Measurements from ENCODE around the gene WDR70.
"Not testable (repeated sequence)": the region's sequence is repeated elsewhere in the genome, so short reads cannot be mapped to it uniquely, and the experiment has no call there.

The WDR70 gene

GRCh38 chr5:37767961-37768360, 388.8 kb downstream of the WDR70 start:
- DNase-seq (ENCODE audit: low spot score): no peak

- no peak for DNase-seq (ENCODE audit: low spot score)
Measured at GRCh38 chr5:37768371-37768770, 389.3 kb downstream of the WDR70 start.

GRCh38 chr5:37769108-37769507, 390.0 kb downstream of the WDR70 start:
- DNase-seq (ENCODE audit: low spot score): no peak

- no peak for DNase-seq (ENCODE audit: low spot score)
Measured at GRCh38 chr5:37769840-37770239, 390.7 kb downstream of the WDR70 start.

- no peak for DNase-seq (ENCODE audit: low spot score)
Measured at GRCh38 chr5:37770786-37771185, 391.7 kb downstream of the WDR70 start.

GRCh38 chr5:37771203-37771611, 392.1 kb downstream of the WDR70 start:
- no peak for DNase-seq (ENCODE audit: low spot score)

- no peak for DNase-seq (ENCODE audit: low spot score)
Measured at GRCh38 chr5:37771731-37772130, 392.6 kb downstream of the WDR70 start.

- DNase-seq (ENCODE audit: low spot score): no peak
Measured at GRCh38 chr5:37772255-37772654, 393.1 kb downstream of the WDR70 start.

- DNase-seq (ENCODE audit: low spot score): no peak
Measured at GRCh38 chr5:37773809-37774208, 394.7 kb downstream of the WDR70 start.

- DNase-seq (ENCODE audit: low spot score): no peak
Measured at GRCh38 chr5:37774912-37775483, 395.9 kb downstream of the WDR70 start.

- DNase-seq (ENCODE audit: low spot score): no peak
Measured at GRCh38 chr5:37776826-37777225, 397.7 kb downstream of the WDR70 start.

- no peak for DNase-seq (ENCODE audit: low spot score)
Measured at GRCh38 chr5:37777432-37778130, 398.5 kb downstream of the WDR70 start.

GRCh38 chr5:37781409-37781808, 402.3 kb downstream of the WDR70 start:
- DNase-seq (ENCODE audit: low spot score): not testable (repeated sequence)

- no peak for DNase-seq (ENCODE audit: low spot score)
Measured at GRCh38 chr5:37786416-37786815, 407.3 kb downstream of the WDR70 start.

- DNase-seq (ENCODE audit: low spot score): no peak
Measured at GRCh38 chr5:37786862-37787519, 407.9 kb downstream of the WDR70 start.

GRCh38 chr5:37787742-37788141, 408.6 kb downstream of the WDR70 start:
- no peak for DNase-seq (ENCODE audit: low spot score)

- DNase-seq (ENCODE audit: low spot score): no peak
Measured at GRCh38 chr5:37789991-37790390, 410.9 kb downstream of the WDR70 start.

- DNase-seq (ENCODE audit: low spot score): no peak
Measured at GRCh38 chr5:37791321-37791720, 412.2 kb downstream of the WDR70 start.

GRCh38 chr5:37792975-37793631, 414.0 kb downstream of the WDR70 start:
- DNase-seq (ENCODE audit: low spot score): no peak

GRCh38 chr5:37795292-37795691, 416.2 kb downstream of the WDR70 start:
- not testable (repeated sequence) for DNase-seq (ENCODE audit: low spot score)

GRCh38 chr5:37796435-37796834, 417.3 kb downstream of the WDR70 start:
- not testable (repeated sequence) for DNase-seq (ENCODE audit: low spot score)

- no peak for DNase-seq (ENCODE audit: low spot score)
Measured at GRCh38 chr5:37799865-37800421, 420.8 kb downstream of the WDR70 start.

- DNase-seq (ENCODE audit: low spot score): no peak
Measured at GRCh38 chr5:37801521-37801920, 422.4 kb downstream of the WDR70 start.

All from CD4-positive, alpha-beta T cell treated with Interleukin-15 for 4 hours (primary cell).